ENCODE data around the gene KCNIP1.
A peak's percentile ranks its signal among the peaks of the same experiment; 100 is the strongest.

Gene KCNIP1

GRCh38 chr5:170642066-170642735 is 138.4 kb downstream of the KCNIP1 start:
- DNase-seq (ENCODE audit: low read depth in 2 of 2): no peak

DNA sequence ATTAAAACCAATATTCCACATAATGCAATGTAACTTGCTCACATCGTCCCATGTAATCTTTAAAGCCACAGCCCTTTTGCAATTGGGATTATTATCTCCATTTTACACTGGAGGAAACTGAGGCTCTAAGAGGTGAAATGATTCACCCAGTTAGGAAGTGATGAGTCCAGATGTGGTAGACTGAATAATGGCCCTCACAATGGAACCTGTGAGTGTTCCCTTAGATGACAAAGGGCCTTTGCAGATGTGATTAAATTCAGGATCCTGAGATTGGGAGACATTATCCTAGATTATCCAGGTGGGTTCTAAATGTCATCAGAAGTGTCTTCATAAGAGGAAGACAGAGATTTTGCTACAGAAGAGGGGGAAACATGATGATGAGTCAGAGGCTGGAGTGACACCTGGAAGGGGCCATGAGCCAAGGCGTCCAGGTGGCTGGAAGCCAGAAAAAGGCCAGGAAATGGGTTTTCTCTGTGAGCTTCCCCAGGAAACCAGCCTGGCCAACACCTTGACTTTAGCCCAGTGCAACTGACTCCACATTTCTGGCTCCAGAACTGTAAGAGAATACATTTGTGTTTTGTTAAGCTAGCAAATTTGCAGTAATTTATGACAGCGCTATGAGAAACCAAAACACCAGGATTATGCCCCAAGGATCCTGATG is 139.1 kb downstream of the KCNIP1 start:
- DNase-seq (ENCODE audit: low read depth in 2 of 2): no peak

DNA sequence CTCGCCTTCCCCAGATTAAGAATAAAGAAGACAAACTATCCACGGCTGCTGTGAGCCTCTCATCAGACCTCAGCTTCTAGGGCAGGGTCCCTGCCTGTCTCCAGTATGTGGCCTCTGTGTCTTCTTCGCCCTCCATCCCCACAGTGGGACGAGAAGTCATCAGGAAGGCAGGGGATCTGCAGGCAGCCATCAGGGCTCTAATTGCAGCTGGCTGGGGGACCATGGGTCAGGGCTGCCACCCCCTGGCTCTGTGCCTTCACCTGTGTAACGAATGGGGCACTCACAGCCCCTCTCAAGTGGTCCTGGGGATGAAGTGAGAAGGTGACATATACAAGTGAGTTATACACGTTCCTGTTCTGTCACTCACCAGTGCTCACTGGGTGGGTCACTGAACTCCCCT is 139.8 kb downstream of the KCNIP1 start:
- no peak for DNase-seq (ENCODE audit: low read depth in 2 of 2)

GRCh38 chr5:170644501-170644900 is 140.7 kb downstream of the KCNIP1 start:
- DNase-seq (ENCODE audit: low read depth in 2 of 2): no peak

DNA sequence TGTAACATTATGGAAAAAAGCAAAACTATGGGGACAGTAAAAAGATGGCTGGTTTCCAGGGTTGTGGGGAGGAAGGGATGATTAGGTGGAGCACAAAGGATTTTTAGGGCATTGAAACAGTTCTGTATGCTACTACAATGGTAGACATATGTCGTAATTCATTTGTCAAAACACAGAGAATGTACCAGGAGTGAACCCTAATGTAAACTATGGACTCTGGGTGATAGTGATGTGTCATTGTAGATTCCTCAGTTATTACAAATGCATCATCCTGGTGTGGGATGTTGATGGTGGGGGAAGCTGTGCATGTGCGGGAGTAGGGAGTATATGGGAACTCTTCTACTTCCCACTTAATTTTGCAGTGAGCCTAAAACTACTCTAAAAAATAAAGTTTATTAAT is 144.7 kb downstream of the KCNIP1 start:
- no peak for DNase-seq (ENCODE audit: low read depth in 2 of 2)

DNA sequence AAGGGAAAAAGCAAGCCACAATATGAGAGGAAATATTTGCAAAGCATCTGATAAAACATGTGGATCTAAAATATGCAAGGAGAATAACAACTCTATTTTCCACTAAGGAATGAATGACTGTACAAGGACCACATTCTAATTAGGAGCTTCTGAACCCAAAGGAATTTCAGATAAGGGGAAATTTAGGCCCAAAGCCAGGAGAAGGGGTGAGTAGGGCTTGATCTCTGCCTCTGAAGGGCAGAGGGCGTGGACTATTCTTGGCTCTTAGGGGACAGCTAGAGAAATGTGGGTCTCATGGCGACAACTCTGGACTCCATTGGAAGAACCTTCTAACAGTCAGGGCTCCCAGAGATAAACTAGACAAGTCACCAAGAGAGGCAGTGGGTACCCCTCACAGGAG is 147.0 kb downstream of the KCNIP1 start:
- no peak for DNase-seq (ENCODE audit: low read depth in 2 of 2)

DNA sequence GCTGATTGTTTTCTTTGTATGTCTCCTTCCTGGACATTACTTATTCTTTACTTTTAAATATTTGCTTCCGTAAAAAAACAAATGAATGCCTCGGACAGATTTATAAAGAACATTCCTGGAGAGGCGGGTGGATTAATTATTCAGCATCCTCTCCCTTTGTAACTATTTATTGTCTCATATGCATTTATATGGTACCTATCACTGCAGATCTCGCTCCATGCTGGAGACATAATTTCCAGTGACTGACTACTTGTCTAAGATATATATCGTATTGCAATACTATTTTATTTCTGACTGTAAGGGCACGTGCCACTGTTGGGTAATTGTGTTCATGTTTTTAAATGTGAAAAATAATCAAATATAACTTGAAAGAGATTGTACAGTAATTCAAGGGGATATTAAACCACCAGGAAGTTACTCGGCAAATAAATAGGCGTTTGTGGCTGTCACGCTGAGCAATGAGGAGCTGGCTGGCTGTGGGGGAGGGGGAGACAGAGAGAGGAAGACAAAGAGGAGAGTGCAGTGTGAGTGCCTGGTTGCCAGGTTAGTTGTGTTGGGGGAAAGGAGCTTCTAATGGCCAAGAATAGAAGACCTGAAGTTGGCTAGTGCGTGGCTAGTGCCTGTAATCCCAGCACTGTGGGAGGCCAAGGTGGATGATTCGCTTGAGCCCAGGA is 147.9 kb downstream of the KCNIP1 start:
- no peak for DNase-seq (ENCODE audit: low read depth in 2 of 2)

GRCh38 chr5:170655476-170655875 is 151.7 kb downstream of the KCNIP1 start:
- no peak for DNase-seq (ENCODE audit: low read depth in 2 of 2)

DNA sequence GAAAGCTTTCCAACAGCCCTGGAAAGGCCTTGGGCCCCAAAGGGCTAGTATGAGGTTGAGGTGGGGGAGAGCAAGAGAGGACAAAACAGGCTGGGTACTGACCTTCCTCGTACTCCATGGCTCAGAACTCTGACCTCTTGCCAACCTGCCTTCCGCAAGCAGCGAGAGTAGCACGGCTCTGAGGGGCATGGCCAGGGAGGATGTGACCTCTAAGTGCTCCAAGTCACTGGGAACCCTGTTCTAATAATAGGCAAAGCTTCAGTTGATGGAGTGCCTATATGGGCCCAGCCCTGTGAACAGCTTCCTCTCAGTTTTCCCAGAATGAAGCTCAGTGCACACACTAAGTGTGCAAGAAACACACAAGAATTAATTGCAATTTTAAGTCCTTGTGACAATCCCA is 152.1 kb downstream of the KCNIP1 start:
- no peak for DNase-seq (ENCODE audit: low read depth in 2 of 2)

- DNase-seq (ENCODE audit: low read depth in 2 of 2): no peak
Observed at GRCh38 chr5:170656346-170656745, 152.5 kb downstream of the KCNIP1 start.

GRCh38 chr5:170660531-170660930 is 156.7 kb downstream of the KCNIP1 start:
- DNase-seq (ENCODE audit: low read depth in 2 of 2): no peak

DNA sequence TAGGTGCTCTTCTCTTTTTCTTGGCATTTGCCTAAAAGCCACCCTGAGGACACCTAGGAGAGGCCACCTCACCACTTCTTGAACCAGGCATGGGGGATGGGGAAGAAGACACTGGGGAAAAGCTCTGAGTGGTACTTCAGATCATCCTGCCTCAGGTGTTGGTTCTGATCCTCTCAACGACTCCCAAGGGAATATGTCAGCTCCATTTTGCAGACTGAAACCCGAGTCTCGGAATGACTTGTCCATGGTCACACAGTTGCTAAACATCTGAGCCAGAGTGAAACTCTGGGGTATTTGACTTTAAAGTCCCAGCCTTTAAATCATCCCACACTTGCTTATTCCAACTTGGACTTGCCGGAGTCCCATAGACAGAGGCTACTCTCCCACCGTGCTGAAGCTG is 159.1 kb downstream of the KCNIP1 start:
- no peak for DNase-seq (ENCODE audit: low read depth in 2 of 2)

DNA sequence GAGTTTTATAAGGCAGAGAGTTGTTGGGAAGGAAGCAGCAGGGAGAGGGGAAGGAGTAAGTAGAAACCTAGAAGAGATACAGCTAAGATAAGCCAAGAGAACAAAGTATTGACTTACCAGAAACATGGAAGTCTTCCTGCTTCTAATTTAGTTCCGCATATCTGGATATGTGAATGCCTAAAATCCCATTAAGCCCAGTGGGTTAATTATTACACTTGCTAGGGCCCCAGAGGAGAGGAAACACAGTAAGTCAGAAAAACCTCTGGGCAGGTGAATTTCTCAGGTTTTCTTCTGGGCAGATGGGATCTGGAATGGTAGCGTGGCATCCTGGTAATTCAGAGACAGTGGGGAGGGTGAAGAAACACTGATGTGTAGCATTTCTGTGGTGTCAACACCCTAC is 175.0 kb downstream of the KCNIP1 start:
- no peak for DNase-seq (ENCODE audit: low read depth in 2 of 2)

GRCh38 chr5:170681013-170681433 is 177.2 kb downstream of the KCNIP1 start:
- peak in 1 of 2 donors; percentile 18 for DNase-seq (ENCODE audit: low read depth in 2 of 2)

GRCh38 chr5:170691657-170692056 is 187.8 kb downstream of the KCNIP1 start:
- no peak for DNase-seq (ENCODE audit: low read depth in 2 of 2)

GRCh38 chr5:170693701-170694100 is 189.9 kb downstream of the KCNIP1 start:
- no peak for DNase-seq (ENCODE audit: low read depth in 2 of 2)

GRCh38 chr5:170694911-170695310 is 191.1 kb downstream of the KCNIP1 start:
- no peak for DNase-seq (ENCODE audit: low read depth in 2 of 2)

GRCh38 chr5:170697031-170697430 is 193.2 kb downstream of the KCNIP1 start:
- no peak for DNase-seq (ENCODE audit: low read depth in 2 of 2)

- no peak for DNase-seq (ENCODE audit: low read depth in 2 of 2)
Observed at GRCh38 chr5:170700503-170700902, 196.7 kb downstream of the KCNIP1 start.

GRCh38 chr5:170701334-170701733 is 197.5 kb downstream of the KCNIP1 start:
- DNase-seq (ENCODE audit: low read depth in 2 of 2): no peak

DNA sequence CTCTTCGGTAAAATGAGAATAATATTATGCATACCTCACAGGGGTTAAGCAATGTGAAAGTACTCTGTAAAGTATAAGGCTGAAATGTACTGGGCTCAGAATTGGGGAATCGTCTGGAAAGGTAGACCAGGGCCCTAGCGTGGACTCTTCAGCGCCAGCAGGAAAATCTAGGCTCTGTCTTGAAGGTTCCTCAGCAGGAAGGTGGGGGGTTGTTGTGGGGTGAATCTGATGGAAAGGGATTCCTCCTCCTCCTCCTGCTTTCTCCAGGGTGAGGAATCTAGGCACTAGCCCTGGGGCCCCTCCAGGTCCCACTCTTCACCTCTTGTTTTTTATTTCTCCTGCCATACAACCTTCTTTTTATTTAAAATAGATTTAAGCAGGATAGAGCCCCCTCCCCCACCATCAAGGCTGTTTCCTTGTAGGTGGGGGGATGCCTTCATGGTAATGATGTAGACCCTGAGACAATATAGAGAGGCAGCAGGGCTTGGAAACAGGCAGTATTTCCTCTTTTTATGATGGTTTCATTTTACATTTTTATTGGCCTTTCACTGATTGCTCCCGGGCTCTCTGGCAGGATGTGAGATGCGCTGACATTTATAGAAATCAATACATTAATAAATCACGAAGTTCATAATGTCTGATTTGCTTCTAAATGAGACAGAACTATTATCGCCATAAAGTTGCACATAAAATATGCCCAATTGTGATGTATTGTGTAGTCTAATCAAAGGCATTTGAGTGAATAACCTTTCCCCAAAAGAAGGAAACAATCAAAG is 200.8 kb downstream of the KCNIP1 start:
- no peak for DNase-seq (ENCODE audit: low read depth in 2 of 2)

GRCh38 chr5:170709640-170710039 is 205.8 kb downstream of the KCNIP1 start:
- DNase-seq (ENCODE audit: low read depth in 2 of 2): no peak
